Common myeloid progenitor, CD34-positive (primary cell): ENCODE data around the gene CCP110.

ENCODE experiments used
- CTCF ChIA-PET: fragments of 350-600 bp; sonication (Branson Sonifier 250); formaldehyde crosslinking; loops from one replicate; lab custom pipeline; 2021; ENCODE audit warnings: antibody characterized with exemption; lab: Charles Lee
- POLR2A ChIA-PET: fragments of 350-600 bp; sonication (Branson Sonifier 250); formaldehyde crosslinking; loops from one replicate; lab custom pipeline; 2021; ENCODE audit warnings: antibody characterized with exemption; lab: Charles Lee
- DNase-seq, 3 donors: peaks; one replicate each; pipeline versions ENCODE4 v3.0.0 to v3.0.0-alpha.2; 2013
- H3K27ac ChIP-seq, 2 experiments: 1 replicate in 1 of 2; 2 replicates in 1 of 2; pipeline ENCODE4 v1.7.0; 2013; ENCODE audit warnings: inconsistent platforms in 2 of 2, low read length in 2 of 2, mild to moderate bottlenecking in 2 of 2, low read depth in 1 of 2, moderate library complexity in 1 of 2; ENCODE audit not compliant: severe bottlenecking in 2 of 2, insufficient read depth in 1 of 2, poor library complexity in 1 of 2
- H3K27me3 ChIP-seq, 5 experiments: replicated peaks in 2 of 5; 1 replicate in 3 of 5; 2 replicates in 2 of 5; pipeline versions ENCODE4 v1.6.1 to v1.7.0; 2013; ENCODE audit warnings: low read length in 4 of 5, mild to moderate bottlenecking in 2 of 5, moderate library complexity in 2 of 5, inconsistent platforms in 1 of 5; ENCODE audit not compliant: insufficient read depth in 5 of 5, control insufficient read depth in 4 of 5
- H3K36me3 ChIP-seq, 4 experiments: 1 replicate in 2 of 4; 2 replicates in 2 of 4; pipeline versions ENCODE4 v1.6.1 to v1.7.0; 2013; ENCODE audit warnings: low read length in 3 of 4, control low read depth in 1 of 4, mild to moderate bottlenecking in 1 of 4; ENCODE audit not compliant: control insufficient read depth in 4 of 4, insufficient read depth in 4 of 4
- H3K4me1 ChIP-seq, 4 experiments: 1 replicate in 3 of 4; 2 replicates in 1 of 4; pipeline versions ENCODE4 v1.6.1 to v1.7.1; 2013; ENCODE audit warnings: low read length in 3 of 4, mild to moderate bottlenecking in 3 of 4, control low read depth in 1 of 4, inconsistent platforms in 1 of 4, moderate library complexity in 1 of 4; ENCODE audit not compliant: control insufficient read depth in 4 of 4, insufficient read depth in 4 of 4; ENCODE audit errors: control extremely low read depth in 1 of 4
- H3K4me3 ChIP-seq, 7 experiments: 1 replicate in 4 of 7; 2 replicates in 3 of 7; pipeline versions ENCODE4 v1.5.1 to v1.7.0; 2013; ENCODE audit warnings: mild to moderate bottlenecking in 7 of 7, low read length in 6 of 7, moderate library complexity in 6 of 7, inconsistent platforms in 2 of 7, low read depth in 2 of 7, control low read depth in 1 of 7; ENCODE audit not compliant: insufficient read depth in 4 of 7, control insufficient read depth in 1 of 7; ENCODE audit errors: extremely low read depth in 1 of 7
- H3K9me3 ChIP-seq, 5 experiments: 1 replicate in 4 of 5; 2 replicates in 1 of 5; pipeline versions ENCODE4 v1.6.1 to v1.7.1; 2013; ENCODE audit warnings: low read length in 4 of 5, mild to moderate bottlenecking in 2 of 5, inconsistent platforms in 1 of 5, low read depth in 1 of 5, moderate library complexity in 1 of 5; ENCODE audit not compliant: control insufficient read depth in 4 of 5, insufficient read depth in 2 of 5; ENCODE audit errors: control extremely low read depth in 1 of 5
- WGBS: methylation state at CpG from one replicate; pipeline ENCODE4 v1.1.5; 2013; ENCODE audit not compliant: insufficient coverage; 5-methylcytosine and 5-hydroxymethylcytosine counted together

Gene CCP110

DNA sequence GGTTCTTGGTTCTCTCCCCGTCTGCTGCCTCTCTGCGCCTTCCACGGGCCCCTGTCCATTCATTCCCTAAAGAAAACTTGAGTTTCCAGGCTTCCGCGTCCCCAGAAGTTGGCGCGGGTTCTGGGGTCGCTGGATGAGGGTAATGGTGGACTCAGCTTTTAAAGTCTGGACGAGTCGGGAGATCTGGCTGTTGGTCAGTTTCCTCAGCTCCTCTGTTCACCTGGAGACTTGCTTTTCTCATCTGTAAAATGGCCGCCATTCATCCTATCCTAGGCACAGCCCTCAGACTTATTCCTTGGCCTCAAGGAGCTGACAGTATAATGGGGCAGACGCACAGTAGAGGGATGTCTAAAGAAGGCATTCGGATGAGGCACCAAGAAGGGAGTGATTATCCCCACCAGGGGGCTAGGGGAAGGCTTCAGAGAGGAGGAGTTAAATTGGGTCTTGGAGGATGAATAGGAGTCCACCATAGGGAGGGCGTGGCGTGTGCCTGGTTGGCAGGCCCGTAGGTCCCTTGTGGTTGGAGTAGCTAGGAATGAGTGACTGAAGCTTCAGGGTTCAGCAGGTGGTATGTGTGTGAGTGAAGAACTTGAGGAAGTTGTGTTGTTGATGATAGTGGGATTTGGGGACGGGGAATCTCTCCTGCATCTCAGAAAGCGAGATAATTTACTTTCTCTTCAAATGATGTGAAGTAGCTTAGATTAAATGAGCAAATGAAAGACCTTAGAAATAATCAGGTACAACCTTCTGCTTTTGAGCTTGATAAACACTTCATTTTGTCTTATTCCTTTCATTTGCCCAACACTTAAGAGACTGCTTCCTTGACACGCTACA, 32.4 kb downstream of the CCP110 start:
- WGBS = 42% methylated on average over 9 of the region's 19 CpGs
- Histone ChIP-seq H3K4me3 (peak overlapping the region; percentile 77 to 97 (median 96)), H3K36me3 (peaks cover 0 to 10% (median 6%) of the 10 kb centered on the region in 4 experiments), H3K27ac (peak overlapping the region; percentile 86 to 90), H3K9me3 (no peaks in the 10 kb centered on the region), H3K27me3 (no peaks in the 10 kb centered on the region), H3K4me1 (peaks cover 3 to 15% (median 9%) of the 10 kb centered on the region in 4 experiments)
- POLR2A ChIA-PET = interaction anchor here (1.6 kb wide), 1 partner anchor 32 kb away, joined by 11 read pairs; the partner anchor contains the start of gene CCP110
- CTCF ChIA-PET = interaction anchor here (0.5 to 4.2 kb wide), 15 partner anchors 11 to 462 kb away, joined by 3 to 27 read pairs (median 4); partner anchors contain the start of gene CCP110
- DNase-seq = peak; percentile 62 to 87 (median 73)

GRCh38 chr16:19559242-19559910, 35.6 kb downstream of the CCP110 start:
- Histone ChIP-seq H3K36me3 (peaks cover 0 to 5% (median 2%) of the 10 kb centered on the region in 4 experiments), H3K27me3 (no peaks in the 10 kb centered on the region), H3K4me3 (no peak overlapping the region), H3K27ac (no peak overlapping the region), H3K9me3 (peaks cover 0 to 12% (median 6%) of the 10 kb centered on the region in 5 experiments), H3K4me1 (peaks cover 3 to 15% (median 9%) of the 10 kb centered on the region in 4 experiments)
- ChIA-PET CTCF (interaction anchor here (0.7 to 1.6 kb wide), 5 partner anchors 19 to 342 kb away, joined by 3 to 5 read pairs (median 3); no protein-coding TSS in a partner anchor), POLR2A (interaction anchor here (0.6 kb wide), 1 partner anchor 1130 kb away, joined by 3 read pairs; no protein-coding TSS in a partner anchor)
- peak; percentile 67 to 80 (median 72) for DNase-seq
- 97% methylated on average over 9 of the region's 10 CpGs for WGBS

DNA sequence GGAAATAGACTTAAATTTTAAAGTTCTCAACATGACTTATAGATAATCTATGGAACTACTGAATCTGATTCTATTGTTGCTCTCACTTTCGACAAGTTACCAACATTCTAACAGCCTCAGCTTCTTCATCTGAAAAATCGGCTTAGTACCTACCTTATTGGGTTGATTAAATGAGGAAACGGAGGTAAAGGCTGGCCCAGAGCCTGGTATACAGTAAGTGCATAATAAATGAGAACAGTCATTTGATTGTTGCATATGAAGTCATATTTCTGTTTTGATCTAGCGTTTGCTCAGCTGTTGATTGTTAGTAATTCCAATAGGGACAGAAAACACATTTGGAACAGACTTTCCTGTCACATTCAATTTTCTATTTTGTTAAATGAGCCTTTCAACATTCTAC, 36.3 kb downstream of the CCP110 start:
- ChIA-PET POLR2A (no interaction called here), CTCF (interaction anchor here (0.7 to 1.6 kb wide), 5 partner anchors 19 to 342 kb away, joined by 3 to 5 read pairs (median 3); no protein-coding TSS in a partner anchor)
- Histone ChIP-seq H3K4me3 (no peak overlapping the region), H3K27me3 (no peaks in the 10 kb centered on the region), H3K27ac (no peak overlapping the region), H3K36me3 (peaks cover 0 to 9% (median 5%) of the 10 kb centered on the region in 4 experiments), H3K4me1 (peaks cover 3 to 10% (median 7%) of the 10 kb centered on the region in 4 experiments), H3K9me3 (peaks cover 0 to 12% (median 6%) of the 10 kb centered on the region in 5 experiments)
- no CpG with 5 or more reads among the region's 4 CpGs for WGBS
- DNase-seq = no peak

- 100% methylated on average over 4 of the region's 4 CpGs for WGBS
- no peak overlapping the region for H3K27ac ChIP-seq
- peaks cover 5 to 37% (median 20%) of the 10 kb centered on the region in 4 experiments for H3K36me3 ChIP-seq
- POLR2A ChIA-PET = interaction anchor here (0.5 kb wide), 1 partner anchor 18 kb away, joined by 12 read pairs; no protein-coding TSS in a partner anchor
- DNase-seq = no peak
- H3K4me1 ChIP-seq = no peaks in the 10 kb centered on the region
- H3K27me3 ChIP-seq = no peaks in the 10 kb centered on the region
- peaks cover 0 to 12% (median 6%) of the 10 kb centered on the region in 5 experiments for H3K9me3 ChIP-seq
- H3K4me3 ChIP-seq = no peak overlapping the region
- CTCF ChIA-PET = interaction anchor here (0.7 to 1.1 kb wide), 2 partner anchors 20 to 34 kb away, joined by 3 to 5 read pairs; no protein-coding TSS in a partner anchor
These were observed 39.6 kb downstream of the CCP110 start for GRCh38 chr16:19563377-19563776.

DNA sequence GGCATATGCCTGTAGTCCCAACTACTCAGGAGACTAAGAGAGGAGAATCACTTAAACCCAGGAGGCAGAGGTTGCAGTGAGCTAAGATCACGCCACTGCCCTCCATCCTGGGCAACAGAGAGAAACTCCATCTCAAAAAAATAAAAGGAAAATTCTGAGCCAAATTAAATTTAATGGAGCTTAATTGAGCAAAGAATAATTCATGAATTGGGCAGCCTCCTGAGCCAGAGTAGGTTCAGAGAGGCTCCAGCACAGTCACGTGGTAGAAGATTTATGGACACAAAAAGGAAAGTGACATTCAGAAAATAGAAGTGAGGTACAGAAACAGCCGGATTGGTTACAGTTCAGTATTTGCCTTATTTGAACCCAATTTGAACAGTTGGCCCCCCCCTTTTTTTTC, 42.6 kb downstream of the CCP110 start:
- no peak for DNase-seq
- Histone ChIP-seq H3K4me1 (no peaks in the 10 kb centered on the region), H3K27ac (no peak overlapping the region), H3K36me3 (peaks cover 5 to 54% (median 30%) of the 10 kb centered on the region in 4 experiments), H3K9me3 (peaks cover 0 to 12% (median 6%) of the 10 kb centered on the region in 5 experiments), H3K27me3 (no peaks in the 10 kb centered on the region), H3K4me3 (no peak overlapping the region)
- 100% methylated on average over 2 of the region's 3 CpGs for WGBS
- CTCF ChIA-PET = interaction anchor here (1.1 kb wide), 1 partner anchor 17 kb away, joined by 4 read pairs; no protein-coding TSS in a partner anchor
- POLR2A ChIA-PET = no interaction called here

GRCh38 chr16:19567560-19567959, 43.8 kb downstream of the CCP110 start:
- H3K4me3 ChIP-seq = no peak overlapping the region
- CTCF ChIA-PET = interaction anchor here (1.2 to 1.5 kb wide), 2 partner anchors 16 to 34 kb away, joined by 3 read pairs; no protein-coding TSS in a partner anchor
- no peak overlapping the region for H3K27ac ChIP-seq
- POLR2A ChIA-PET = no interaction called here
- H3K36me3 ChIP-seq = peaks cover 13 to 63% (median 34%) of the 10 kb centered on the region in 4 experiments
- DNase-seq = no peak
- H3K27me3 ChIP-seq = no peaks in the 10 kb centered on the region
- H3K9me3 ChIP-seq = peaks cover 0 to 12% (median 6%) of the 10 kb centered on the region in 5 experiments
- WGBS = 98% methylated on average over 7 of the region's 8 CpGs
- no peaks in the 10 kb centered on the region for H3K4me1 ChIP-seq
